GM21447 (cell line): ENCODE results near the gene PLAAT1.

Experiments
- ATAC-seq: cut with Tn5 transposase; IDR thresholded peaks from one replicate; pipeline ENCODE4 v1.9.1; 2021; ENCODE audit not compliant: unreplicated experiment

Gene PLAAT1

DNA sequence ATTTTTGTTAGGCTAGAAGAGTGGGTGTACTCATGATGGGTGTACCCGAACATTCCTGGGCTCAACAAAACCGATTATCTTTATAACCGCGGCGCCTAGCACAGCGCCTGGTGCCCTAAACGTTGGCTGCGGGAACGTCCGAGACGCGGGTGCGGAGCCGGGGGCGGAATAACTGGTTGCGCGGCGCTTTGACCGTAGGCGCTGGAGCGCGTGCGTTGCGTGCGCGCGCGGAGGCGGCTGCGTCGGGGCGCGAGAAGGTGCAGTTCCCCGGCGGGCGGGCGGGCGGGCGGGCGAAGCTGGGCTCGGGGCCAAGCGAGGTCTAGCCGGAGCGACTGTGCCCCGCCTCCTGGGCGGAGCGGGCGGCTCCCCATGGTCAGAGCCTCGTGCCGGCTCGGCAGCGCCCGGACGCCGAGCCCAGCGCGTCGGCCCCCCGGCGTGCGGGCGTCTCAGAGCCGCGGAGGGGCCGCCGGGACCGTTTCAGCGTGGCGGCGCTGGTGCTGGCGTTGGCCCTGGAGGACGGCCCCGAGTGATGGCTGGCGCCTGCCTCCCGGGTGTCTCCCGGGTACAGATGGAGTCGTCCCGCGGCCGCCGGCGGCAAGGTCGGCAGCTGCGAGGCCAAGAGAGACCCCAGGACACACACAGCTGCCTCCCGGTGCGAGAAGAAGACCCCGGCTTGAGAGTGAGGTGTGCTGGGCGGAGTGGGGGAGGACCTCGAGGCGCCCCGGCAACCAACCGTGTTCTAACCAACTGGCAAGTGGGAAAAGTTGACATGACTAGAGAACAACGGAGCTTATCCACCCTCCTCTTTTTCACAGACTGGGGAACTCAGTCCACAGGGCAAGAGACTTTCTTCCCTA lies at the start of gene PLAAT1:
Gene PLAAT1, plus strand, starts transcription at position 373 of the 857 bp plus-strand sequence. CDS start 14,429 bp downstream, outside the sequence.
- no peak for ATAC-seq

DNA sequence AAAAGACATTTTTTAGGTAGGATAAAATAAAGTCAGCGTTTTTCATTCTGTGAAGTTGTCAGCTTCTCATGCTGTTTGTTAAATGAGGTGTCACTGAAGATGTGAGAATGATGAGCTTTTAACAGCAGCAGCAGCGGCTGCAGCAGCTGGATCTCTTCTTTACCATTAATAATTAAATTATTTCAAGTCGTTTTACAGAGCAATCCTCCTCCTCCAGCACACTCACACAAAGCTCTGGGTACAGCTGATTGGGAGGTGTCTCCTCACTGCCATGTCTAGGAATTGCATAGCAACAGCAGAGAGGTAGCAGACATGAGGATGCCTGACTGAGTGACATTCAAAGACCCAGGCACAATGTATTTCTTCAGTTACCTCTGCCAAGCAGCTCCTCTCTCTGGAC lies 46.7 kb upstream of the PLAAT1 start:
- ATAC-seq, result no peak

DNA sequence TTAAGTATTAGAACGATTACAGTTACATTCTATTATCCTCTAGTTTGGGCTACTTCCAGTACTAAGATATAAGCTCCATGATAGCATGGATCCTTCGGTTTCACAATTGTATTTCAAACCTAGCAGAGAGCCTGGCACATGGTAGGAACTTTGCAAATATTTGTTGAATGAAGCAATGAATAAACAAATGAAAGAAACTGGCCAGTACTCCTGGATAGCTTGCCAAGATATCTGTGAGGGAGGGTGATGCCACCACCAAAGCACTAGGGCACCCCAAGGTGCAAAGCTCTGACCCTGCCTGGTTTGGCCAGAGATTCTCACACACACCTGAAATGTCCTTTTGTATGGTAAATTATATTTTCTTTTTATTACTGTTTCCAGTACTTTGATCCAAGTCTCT lies 44.3 kb upstream of the PLAAT1 start:
- ATAC-seq, result no peak

DNA sequence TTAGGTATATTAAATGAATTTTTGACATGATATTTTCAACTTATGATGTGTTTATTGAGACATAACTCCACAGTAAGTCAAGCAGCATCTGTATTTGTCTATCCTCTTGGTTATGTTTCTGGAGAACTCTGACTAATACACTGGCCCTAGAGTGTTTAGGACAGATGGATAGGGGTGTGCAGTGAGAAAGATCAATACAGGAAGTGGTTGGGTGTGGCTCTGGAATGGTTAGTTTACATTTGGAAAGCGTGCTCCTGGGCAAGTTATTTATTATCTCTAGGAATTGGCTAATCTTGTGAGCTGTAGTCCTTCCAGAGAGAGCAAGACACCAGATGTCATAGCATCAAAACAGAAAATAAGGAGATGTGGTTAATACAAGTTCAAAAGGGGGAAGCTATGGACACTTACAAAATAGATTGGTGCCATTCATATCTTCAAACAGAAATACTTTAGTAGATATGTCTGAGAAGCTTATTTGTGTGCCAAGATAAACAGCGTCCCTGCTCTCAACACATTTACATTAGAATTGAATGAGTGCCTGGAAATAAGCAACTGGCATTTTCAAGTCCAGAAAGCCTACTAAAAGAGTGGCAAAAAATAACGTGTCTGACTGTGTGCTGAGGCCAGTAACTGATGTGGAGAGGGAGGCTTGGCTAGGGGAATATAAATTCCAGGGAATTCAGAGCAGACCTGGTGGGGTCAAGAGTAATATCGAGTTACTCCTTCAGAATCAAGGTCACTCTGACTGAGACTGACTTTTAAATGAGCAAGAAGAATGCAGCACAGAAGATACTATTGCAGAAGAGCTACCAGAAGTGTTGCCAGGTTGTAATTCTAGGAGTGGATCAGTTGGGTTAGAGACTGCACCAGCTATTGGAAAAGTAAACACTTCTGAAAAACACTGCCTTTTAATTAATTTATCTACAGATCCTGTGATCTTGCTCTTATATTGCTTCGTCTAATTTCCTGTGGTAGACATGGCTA lies 33.4 kb upstream of the PLAAT1 start:
- ATAC-seq, result no peak

DNA sequence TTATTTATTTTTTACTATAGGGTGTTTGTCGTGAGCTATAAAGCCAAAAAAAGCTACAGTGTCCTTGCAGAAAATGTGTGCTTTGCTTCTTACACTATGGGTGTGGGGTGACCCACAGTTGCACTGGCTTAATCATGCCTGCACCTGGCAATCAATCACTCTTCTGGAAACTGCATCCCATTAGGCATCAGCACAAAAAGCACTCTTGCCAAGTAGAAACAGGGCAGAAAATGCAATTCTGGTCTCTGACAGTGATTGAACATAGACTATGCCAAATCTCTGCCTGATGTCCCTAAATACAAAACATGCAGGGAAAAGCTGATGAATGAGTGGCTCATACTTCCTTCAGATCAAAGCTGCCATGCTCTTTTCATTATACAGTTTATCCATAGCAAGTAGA lies 30.4 kb upstream of the PLAAT1 start:
- no peak for ATAC-seq

DNA sequence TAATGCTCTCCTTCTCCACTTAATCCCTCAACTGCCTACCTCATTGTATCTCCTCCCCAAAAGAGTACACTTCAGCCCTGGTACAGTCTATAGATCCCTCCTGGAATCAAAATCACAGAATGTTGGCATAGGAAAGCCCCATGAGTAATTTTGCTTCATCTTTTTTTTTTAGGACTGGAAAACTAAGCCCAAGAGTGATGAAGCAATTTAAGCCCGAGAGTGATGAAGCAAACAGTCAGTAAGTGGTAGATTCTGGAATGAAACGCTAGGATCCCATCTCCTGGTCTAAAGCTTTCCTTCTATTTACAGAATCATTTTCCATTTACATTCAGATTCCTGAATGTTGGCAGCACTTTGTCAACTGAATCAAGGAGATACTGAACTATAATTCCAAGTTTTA lies 29.8 kb upstream of the PLAAT1 start:
- no peak for ATAC-seq

DNA sequence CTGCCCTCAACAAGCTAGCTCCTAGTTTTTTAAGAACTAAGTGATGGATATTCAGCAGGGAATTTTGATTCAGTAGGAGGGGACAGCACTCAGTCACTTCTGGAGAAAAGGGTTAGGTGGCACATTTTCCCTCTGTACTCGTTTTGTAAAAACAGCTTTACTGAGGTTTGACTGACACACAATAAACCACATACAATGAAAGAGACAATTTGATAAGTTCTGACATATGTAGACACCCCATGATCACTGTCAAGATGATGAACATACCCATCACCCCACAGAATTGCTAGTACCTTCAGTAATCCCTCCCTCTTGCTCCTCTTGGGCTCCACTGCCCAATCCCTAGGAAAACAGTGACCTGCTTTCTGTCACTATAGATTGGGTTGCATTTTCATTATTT lies 29.0 kb upstream of the PLAAT1 start:
- ATAC-seq, result no peak

DNA sequence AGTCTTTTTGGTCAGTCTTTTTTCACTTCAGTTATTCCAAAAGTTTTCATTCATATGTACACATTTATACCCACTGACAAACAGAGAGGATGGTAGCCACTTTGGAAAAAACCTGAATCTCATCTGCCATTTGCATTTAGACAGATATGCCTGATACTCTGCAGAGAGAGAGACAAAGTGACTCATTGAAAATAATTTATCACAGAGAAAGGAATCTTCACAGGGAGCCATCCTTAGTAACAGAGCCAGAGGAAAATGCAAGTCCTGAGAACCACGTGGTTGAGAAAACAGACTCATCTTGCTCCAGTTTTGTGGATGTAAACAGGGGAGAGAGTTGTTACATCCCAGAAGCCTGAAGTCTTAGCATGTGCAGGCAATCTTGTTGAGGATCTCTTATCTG lies 28.2 kb upstream of the PLAAT1 start:
- no peak for ATAC-seq

DNA sequence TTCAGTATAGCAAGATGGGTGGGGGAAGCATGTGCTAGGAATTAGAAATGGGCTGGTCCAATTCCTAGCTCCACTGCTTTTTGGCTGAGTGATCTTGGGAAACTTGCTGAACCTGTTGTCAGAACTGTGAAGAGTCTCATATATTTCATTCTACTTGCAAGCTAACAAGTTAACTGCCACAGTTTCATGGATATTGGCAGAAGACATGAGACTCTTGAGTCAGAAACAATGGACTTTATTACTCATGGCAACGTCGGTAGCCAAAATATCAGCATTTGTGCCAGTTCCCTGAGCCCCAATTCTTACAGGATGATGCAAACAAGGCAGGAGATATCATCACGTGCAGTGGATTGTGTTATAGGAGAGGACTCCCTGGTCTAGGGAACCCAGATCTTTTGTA lies 26.6 kb upstream of the PLAAT1 start:
- ATAC-seq, result no peak

DNA sequence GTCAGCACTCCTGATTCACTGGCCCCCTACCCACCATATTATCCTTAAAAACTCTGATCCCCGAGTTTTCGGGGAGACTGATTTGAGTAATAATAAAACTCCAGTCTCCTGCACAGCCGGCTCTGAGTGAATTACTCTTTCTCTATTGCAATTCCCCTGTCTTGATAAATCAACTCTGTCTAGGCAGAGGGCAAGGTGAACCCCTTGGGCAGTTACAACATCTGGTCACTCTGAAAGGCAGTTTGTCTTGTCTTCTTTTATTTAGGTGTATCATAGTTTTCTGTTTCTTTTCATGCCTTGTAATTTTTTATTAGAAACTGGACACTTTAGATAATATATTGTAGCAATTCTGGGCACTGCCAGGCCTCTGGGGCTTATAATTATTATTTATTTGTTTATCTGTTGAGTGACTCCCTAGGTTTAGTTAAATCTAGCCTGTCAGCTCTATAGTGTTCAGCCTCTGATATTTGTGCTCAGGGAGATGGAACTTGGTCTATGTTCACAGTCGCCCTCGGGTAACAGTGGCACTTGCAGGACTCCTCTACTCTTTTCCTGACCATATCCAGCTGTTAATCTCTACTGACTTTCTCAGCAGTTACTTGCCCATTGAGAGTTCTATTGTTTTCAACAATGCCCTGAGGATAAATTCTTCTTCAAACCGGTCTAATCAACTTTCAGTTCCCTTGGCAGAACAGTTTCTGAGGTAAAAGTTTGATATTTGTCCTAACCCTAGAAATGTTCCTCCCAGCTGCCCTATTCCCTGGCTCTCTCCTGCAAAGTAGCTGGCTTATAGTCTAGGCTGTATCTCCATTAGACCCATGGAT lies 15.5 kb upstream of the PLAAT1 start:
- ATAC-seq, result no peak

DNA sequence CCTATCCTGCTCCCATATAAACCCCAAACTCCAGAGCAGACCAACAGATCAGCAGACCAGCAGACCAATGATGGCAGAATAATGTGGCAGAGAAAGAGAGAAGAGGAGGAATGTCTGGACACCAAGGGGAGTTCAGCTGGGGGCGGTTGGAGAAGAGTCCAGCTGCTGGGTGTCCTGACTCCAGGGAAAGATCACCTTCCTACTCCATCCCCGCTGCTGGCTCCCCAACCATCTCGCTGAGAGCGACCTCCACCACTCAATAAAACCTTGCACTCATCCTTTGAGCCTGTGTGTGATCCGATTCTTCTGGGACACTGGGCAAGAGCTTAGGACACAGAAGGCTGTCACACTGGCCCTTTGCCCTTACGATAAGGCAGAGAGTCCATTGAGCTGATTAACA lies 12.8 kb upstream of the PLAAT1 start:
- no peak for ATAC-seq

DNA sequence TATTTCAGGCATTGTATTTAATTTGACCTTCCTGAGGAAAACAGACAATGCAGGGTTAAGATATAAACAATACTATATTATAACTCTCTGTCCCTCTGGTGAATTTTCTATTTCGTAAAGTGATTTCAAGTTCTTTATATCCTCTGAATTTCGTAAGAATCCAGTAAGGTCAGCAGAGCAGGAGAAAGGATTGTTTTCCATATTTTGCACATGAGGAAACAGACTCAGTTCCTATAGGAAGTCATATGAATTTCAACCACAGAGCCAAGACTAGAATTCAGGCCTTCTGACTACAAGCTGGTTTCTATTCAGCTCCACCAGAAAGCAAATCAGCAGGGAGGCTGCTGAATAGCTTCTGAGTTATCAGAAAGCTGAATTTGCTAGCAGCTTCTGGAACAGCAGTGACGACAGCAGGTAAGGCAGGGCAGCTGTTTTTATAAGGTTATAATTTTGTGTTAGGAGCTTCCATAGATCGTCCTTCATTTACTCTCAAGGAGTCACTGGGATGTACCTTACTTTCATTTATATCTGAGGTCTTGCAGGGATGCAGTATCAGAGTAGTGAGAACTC lies 11.1 kb upstream of the PLAAT1 start:
- ATAC-seq, result no peak

DNA sequence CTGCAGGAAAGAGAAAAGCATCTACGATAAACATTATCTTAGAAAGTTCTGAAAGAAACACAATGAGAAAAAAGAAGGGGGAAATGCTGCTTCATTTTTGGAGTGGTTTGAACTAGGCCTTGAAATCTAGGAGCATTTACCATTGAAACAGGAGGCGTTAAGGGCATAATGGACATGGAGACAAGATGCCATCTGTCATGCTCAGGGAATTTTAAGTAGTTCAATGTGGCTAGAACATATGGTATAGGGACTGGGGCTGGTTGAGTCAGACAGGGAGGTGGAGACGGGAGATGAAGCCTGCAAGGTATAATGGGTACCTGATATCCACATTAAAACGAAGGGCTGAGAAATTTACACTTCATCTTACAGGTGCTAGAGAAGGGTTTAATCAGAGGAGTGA lies 10.4 kb upstream of the PLAAT1 start:
- ATAC-seq, result no peak

DNA sequence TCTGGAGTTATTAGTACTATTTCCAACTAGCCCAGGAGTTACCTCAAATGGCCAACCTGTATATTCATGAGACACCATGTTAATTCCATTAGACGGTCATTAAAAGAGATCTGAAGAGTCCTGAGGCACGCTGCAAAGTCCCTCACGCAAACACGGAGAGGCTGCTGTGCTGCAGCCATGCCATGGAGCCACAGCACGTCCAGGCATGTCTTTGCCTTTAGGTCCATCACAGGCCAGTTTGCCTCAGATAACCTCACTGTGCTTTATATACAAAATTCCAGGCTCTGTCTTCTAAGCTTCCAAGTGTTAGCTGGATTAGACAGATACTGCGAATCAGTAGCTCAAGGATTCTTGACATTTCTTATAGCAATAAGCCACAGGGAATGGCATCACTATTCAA lies 9.8 kb upstream of the PLAAT1 start:
- no peak for ATAC-seq

DNA sequence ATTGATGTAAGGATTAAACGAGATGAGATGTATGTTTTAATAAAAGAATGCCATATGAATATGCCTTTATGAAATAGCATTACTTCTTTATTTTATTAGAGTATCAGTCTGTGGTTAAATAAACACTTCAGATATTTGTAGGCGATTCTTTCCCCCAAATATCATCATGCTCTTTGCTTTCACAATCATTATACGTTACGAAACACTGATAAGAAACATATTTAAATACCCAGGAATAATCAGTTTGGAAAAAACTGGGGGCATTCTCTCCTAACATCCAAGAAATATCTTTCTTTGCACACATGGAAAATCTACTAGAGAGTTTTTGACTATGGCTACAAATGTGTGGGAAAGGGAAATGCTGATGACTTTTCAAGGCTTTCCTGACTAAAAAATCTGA lies 4.4 kb upstream of the PLAAT1 start:
- ATAC-seq, result no peak

DNA sequence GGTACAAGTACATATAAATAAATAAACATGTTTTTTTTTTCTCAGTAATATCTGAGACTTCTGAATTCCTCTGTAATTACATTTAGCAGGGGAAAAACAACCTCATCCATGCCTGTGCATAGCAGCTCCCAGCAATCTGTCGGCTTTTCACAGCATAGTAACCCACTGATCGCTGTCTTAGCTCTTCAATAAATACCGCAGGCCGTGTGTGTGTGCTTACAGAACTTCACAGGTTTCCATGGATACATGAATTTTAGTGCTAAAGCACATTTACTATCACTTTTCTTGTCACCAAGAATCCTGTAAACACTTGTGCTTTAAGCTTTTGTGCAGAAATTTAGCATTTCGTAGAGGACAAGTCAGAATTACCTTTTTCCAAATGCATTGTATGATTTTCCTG lies 4.0 kb upstream of the PLAAT1 start:
- ATAC-seq, result no peak

DNA sequence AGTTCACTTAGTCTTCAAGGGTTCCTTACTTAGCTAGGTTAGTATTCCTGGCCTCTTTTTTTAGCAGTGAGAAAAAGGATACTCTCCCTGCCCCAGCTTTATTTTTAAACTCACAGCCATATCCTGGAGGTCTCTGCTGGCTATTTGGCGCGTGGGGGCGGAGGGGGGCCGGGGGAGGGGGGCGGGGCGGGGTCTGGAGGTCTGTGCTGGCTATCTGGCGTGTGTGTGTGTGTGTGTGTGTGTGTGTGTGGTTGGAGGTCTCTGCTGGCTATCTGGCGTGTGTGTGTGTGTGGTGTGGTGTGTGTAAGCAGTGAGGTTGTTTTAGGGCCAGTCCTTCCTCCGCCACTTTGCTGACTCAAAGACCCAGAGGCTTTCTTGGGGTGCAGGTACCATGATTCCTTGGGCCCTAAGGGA lies 579 bp upstream of the PLAAT1 start:
- no peak for ATAC-seq

DNA sequence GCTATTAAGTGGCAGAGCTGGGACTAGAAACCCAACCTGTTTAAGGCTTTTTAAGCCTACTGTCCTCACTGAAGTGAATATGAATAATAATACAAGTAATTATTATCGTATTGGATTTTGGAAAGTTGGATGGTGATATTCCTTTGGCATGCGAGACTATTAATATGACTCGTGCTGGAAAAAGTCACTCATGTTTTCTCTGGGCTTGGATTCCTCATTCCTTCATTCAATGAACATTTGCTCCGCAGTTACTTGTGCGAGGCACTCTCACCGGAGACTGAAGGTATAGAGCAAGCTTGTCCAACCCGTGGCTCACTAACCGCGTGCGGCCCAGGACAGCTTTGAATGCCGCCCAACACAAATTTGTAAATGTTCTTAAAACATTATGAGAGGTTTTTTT lies 694 bp downstream of the PLAAT1 start:
- no peak for ATAC-seq

DNA sequence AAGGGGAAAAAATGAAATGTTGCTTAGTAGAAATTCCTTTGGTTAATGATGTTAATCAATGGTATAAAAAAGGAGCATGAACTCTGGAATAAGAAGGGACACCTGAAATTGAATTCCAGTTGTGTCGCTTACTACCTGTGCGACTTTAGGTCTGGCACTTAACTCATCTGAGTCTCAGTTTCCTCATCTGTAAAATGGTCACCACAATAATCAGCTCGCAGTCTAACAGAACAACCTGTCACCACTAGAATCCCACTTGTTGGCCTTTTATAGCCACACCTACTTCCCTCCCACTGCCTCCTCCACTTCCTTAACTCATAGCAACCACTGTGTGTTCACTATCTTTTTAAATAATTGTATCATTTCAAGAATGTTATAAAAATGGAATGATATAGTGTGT lies 2.5 kb downstream of the PLAAT1 start:
- ATAC-seq, result no peak

DNA sequence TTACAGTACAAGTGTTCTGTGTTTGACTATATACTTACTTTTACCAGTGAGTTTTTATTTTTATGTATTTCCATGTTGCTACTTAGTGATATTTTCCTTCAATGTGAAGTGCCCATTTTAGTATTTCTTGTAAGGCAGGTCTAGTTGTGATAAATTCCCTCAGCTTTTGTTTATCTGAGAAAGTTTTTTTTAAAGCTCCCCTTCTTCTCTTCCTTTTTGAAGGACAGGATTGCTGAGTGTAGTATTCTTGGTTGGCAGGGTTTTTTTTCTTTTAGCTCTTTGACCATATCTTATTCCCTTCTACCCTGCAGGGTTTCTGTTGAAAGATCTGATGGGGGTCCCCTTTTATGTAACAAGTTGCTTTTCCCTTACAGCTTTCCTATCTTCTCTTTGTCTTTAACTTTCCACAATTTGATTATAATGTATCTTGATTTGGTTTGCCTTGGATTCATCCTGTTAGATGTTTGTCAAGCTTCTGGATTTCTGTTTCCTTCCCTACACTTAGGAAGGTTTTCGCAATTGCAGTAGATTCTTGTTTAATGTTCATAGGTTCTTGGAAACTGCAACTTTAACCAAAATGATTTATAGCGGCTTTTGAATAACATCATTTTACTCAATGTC lies 7.9 kb downstream of the PLAAT1 start:
- no peak for ATAC-seq
